ENCODE data around the gene MFSD12.
A peak's percentile ranks its signal among the peaks of the same experiment; 100 is the strongest.

Gene MFSD12

DNA sequence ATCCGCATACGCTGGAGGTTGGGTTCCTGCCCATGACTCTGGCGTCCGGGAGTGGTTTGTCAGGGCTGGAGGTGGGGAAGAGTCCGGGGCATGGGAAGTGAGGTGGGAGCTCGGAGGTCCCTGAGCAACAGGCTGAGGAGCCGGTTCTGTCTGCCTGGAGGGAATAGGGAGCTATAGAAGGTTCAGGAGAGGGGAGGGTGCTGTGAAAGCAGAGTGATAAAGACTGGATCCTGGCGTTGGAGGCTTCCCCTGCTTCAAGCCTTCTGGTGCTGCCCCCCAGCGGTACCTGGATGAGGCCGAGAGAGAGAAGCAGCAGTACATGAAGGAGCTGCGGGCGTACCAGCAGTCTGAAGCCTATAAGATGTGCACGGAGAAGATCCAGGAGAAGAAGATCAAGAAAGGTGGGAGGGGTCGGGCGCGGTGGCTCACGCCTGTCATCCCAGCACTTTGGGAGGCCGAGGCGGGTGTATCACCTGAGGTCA lies 17.9 kb upstream of the MFSD12 start:
- H3K4ac ChIP-seq (ENCODE audit: low read length) = no peak overlapping the region
- H4K91ac ChIP-seq (ENCODE audit: low read depth, low read length, poor library complexity) = no peak overlapping the region
- H3K18ac ChIP-seq (ENCODE audit: low read length) = no peak overlapping the region
- no peak overlapping the region for H2BK120ac ChIP-seq (ENCODE audit: low read depth, low read length)
- no peak overlapping the region for H2BK12ac ChIP-seq (ENCODE audit: low read length)
- no peak overlapping the region for H3K23ac ChIP-seq (ENCODE audit: low read depth, low read length, poor library complexity)
- no peak overlapping the region for H2BK15ac ChIP-seq (ENCODE audit: low read length)
- no peak overlapping the region for H2BK5ac ChIP-seq (ENCODE audit: low read length)
- WGBS, 2 donors (ENCODE audit: extremely low coverage in 2 of 2, insufficient read length in 2 of 2, insufficient replicate concordance in 1 of 2) = no CpG with 5 or more reads among the region's 19 CpGs
- H3K4me1 ChIP-seq (ENCODE audit: control insufficient read depth in 2 of 2, insufficient read depth in 1 of 2, low read depth in 1 of 2, low read length in 2 of 2) = peaks cover 5 to 17% of the 10 kb centered on the region in 2 donors
- no peak for DNase-seq (ENCODE audit: low spot score)
- no peak overlapping the region for H3K9ac ChIP-seq (ENCODE audit: low read depth, low read length, poor library complexity)
- H2AK5ac ChIP-seq (ENCODE audit: low read depth, low read length) = no peak overlapping the region
- H3K14ac ChIP-seq (ENCODE audit: low read length) = no peak overlapping the region
- H4K8ac ChIP-seq (ENCODE audit: low read depth, low read length) = no peak overlapping the region
- H3K9me3 ChIP-seq (replicated peaks in 1 of 2; ENCODE audit: control insufficient read depth in 2 of 2, insufficient read depth in 1 of 2, low read depth in 1 of 2, low read length in 2 of 2) = no peaks in the 10 kb centered on the region
- no peak overlapping the region for H3K4me2 ChIP-seq (ENCODE audit: insufficient read depth, low read length, poor library complexity, severe bottlenecking)
- no peak overlapping the region for H2AFZ ChIP-seq (ENCODE audit: low read length)
- peaks cover 0 to 28% (median 0%) of the 10 kb centered on the region in 3 experiments for H3K27me3 ChIP-seq (ENCODE audit: control insufficient read depth in 3 of 3, insufficient read depth in 3 of 3, low read depth in 1 of 3, low read length in 3 of 3)
- H3K4me3 ChIP-seq (ENCODE audit: low read length in 2 of 2) = no peak overlapping the region
- H3K36me3 ChIP-seq (replicated peaks in 1 of 2; ENCODE audit: control insufficient read depth in 2 of 2, insufficient read depth in 2 of 2, low read length in 2 of 2) = peaks cover 9 to 19% of the 10 kb centered on the region in 2 donors
- peaks cover 3% of the 10 kb centered on the region for H3K79me1 ChIP-seq (ENCODE audit: low read depth, low read length)
- no peak overlapping the region for H3K27ac ChIP-seq (replicated peaks; ENCODE audit: low read length)

DNA sequence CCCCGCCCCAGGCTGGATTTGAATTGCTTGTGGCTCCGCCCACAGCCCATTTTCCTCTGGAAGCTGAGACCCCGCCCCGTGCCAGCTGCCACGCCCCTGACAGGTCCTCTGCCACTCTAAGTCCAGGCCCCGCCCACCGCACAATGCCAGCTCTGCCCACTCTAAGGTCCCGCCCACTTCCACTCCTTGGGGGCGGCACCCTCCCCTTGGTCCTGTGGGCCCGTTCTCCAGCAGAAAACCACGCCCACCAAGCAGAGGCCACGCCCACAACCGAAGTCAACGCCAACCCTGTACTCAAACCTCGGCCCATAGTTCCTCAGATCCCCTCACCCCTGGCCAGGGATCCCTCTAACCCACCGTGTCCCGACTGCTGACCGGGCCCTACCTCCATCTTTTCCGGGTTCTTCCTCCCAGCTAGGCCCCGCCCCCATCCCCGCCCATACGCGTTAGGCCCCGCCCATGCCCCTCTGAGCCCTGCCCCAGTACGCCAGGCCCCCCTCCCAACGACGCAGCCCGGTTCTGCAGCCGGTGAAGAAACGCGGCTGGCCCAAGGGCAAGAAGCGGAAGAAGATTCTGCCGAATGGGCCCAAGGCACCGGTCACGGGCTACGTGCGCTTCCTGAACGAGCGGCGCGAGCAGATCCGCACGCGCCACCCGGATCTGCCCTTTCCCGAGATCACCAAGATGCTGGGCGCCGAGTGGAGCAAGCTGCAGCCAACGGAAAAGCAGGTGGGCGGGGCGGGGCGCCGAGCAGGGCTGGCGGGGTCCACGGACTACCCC lies 16.7 kb upstream of the MFSD12 start:
- Histone ChIP-seq H2BK15ac (ENCODE audit: low read length) (no peak overlapping the region), H3K18ac (ENCODE audit: low read length) (peak overlapping the region; percentile 92), H3K79me1 (ENCODE audit: low read depth, low read length) (peaks cover 3% of the 10 kb centered on the region), H4K91ac (ENCODE audit: low read depth, low read length, poor library complexity) (no peak overlapping the region), H2BK12ac (ENCODE audit: low read length) (no peak overlapping the region), H3K9ac (ENCODE audit: low read depth, low read length, poor library complexity) (peak overlapping the region; percentile 12), H3K27ac (replicated peaks; ENCODE audit: low read length) (no peak overlapping the region), H3K9me3 (replicated peaks in 1 of 2; ENCODE audit: control insufficient read depth in 2 of 2, insufficient read depth in 1 of 2, low read depth in 1 of 2, low read length in 2 of 2) (no peaks in the 10 kb centered on the region), H3K4me2 (ENCODE audit: insufficient read depth, low read length, poor library complexity, severe bottlenecking) (peak overlapping the region; percentile 97), H3K36me3 (replicated peaks in 1 of 2; ENCODE audit: control insufficient read depth in 2 of 2, insufficient read depth in 2 of 2, low read length in 2 of 2) (peaks cover 9 to 19% of the 10 kb centered on the region in 2 donors), H3K4me3 (ENCODE audit: low read length in 2 of 2) (peak overlapping the region; percentile 50 to 94), H4K8ac (ENCODE audit: low read depth, low read length) (no peak overlapping the region), H3K27me3 (ENCODE audit: control insufficient read depth in 3 of 3, insufficient read depth in 3 of 3, low read depth in 1 of 3, low read length in 3 of 3) (peaks cover 0 to 22% (median 0%) of the 10 kb centered on the region in 3 experiments), H2BK120ac (ENCODE audit: low read depth, low read length) (no peak overlapping the region), H3K23ac (ENCODE audit: low read depth, low read length, poor library complexity) (peak overlapping the region; percentile 65), H3K14ac (ENCODE audit: low read length) (no peak overlapping the region), H3K4me1 (ENCODE audit: control insufficient read depth in 2 of 2, insufficient read depth in 1 of 2, low read depth in 1 of 2, low read length in 2 of 2) (peaks cover 5 to 17% of the 10 kb centered on the region in 2 donors), H2AK5ac (ENCODE audit: low read depth, low read length) (peak overlapping the region; percentile 92), H2BK5ac (ENCODE audit: low read length) (no peak overlapping the region), H3K4ac (ENCODE audit: low read length) (no peak overlapping the region), H2AFZ (ENCODE audit: low read length) (peak overlapping the region; percentile 85)
- no CpG with 5 or more reads among the region's 55 CpGs for WGBS, 2 donors (ENCODE audit: extremely low coverage in 2 of 2, insufficient read length in 2 of 2, insufficient replicate concordance in 1 of 2)
- DNase-seq (ENCODE audit: low spot score) = peak; percentile 88

GRCh38 chr19:3573162-3573857 lies 15.9 kb upstream of the MFSD12 start:
- Histone ChIP-seq H3K18ac (ENCODE audit: low read length) (peak overlapping the region; percentile 97), H2BK15ac (ENCODE audit: low read length) (peak overlapping the region; percentile 71), H2BK12ac (ENCODE audit: low read length) (no peak overlapping the region), H3K36me3 (replicated peaks in 1 of 2; ENCODE audit: control insufficient read depth in 2 of 2, insufficient read depth in 2 of 2, low read length in 2 of 2) (peaks cover 9 to 19% of the 10 kb centered on the region in 2 donors), H3K27me3 (ENCODE audit: control insufficient read depth in 3 of 3, insufficient read depth in 3 of 3, low read depth in 1 of 3, low read length in 3 of 3) (peaks cover 0 to 17% (median 0%) of the 10 kb centered on the region in 3 experiments), H4K8ac (ENCODE audit: low read depth, low read length) (no peak overlapping the region), H3K4me2 (ENCODE audit: insufficient read depth, low read length, poor library complexity, severe bottlenecking) (peak overlapping the region; percentile 97), H3K27ac (replicated peaks; ENCODE audit: low read length) (no peak overlapping the region), H3K4me3 (ENCODE audit: low read length in 2 of 2) (peak overlapping the region; percentile 94 to 98), H2AK5ac (ENCODE audit: low read depth, low read length) (peak overlapping the region; percentile 92), H2AFZ (ENCODE audit: low read length) (peak overlapping the region; percentile 85), H4K91ac (ENCODE audit: low read depth, low read length, poor library complexity) (no peak overlapping the region), H3K4me1 (ENCODE audit: control insufficient read depth in 2 of 2, insufficient read depth in 1 of 2, low read depth in 1 of 2, low read length in 2 of 2) (peaks cover 5 to 17% of the 10 kb centered on the region in 2 donors), H3K9me3 (replicated peaks in 1 of 2; ENCODE audit: control insufficient read depth in 2 of 2, insufficient read depth in 1 of 2, low read depth in 1 of 2, low read length in 2 of 2) (no peaks in the 10 kb centered on the region), H3K14ac (ENCODE audit: low read length) (peak overlapping the region; percentile 38), H2BK120ac (ENCODE audit: low read depth, low read length) (no peak overlapping the region), H3K79me1 (ENCODE audit: low read depth, low read length) (peaks cover 3% of the 10 kb centered on the region), H2BK5ac (ENCODE audit: low read length) (peak overlapping the region; percentile 93), H3K4ac (ENCODE audit: low read length) (peak overlapping the region; percentile 37), H3K23ac (ENCODE audit: low read depth, low read length, poor library complexity) (peak overlapping the region; percentile 65), H3K9ac (ENCODE audit: low read depth, low read length, poor library complexity) (peak overlapping the region; percentile 96)
- DNase-seq (ENCODE audit: low spot score) = no peak
- no CpG with 5 or more reads among the region's 60 CpGs for WGBS, 2 donors (ENCODE audit: extremely low coverage in 2 of 2, insufficient read length in 2 of 2, insufficient replicate concordance in 1 of 2)

GRCh38 chr19:3572855-3573161 lies 15.4 kb upstream of the MFSD12 start, which contains the start of gene HMG20B:
Gene HMG20B, plus strand, starts transcription at chr19:3572944. Its CDS starts 366 bp downstream, at chr19:3573310.
- Histone ChIP-seq H2BK12ac (ENCODE audit: low read length) (no peak within 1 kb of the TSS), H3K27me3 (ENCODE audit: control insufficient read depth in 3 of 3, insufficient read depth in 3 of 3, low read depth in 1 of 3, low read length in 3 of 3) (peaks cover 0 to 12% (median 0%) of the 10 kb centered on the region in 3 experiments), H3K79me1 (ENCODE audit: low read depth, low read length) (peaks cover 3% of the 10 kb centered on the region), H3K4ac (ENCODE audit: low read length) (peak within 1 kb of the TSS; percentile 37), H2BK15ac (ENCODE audit: low read length) (peak within 1 kb of the TSS; percentile 71), H2AK5ac (ENCODE audit: low read depth, low read length) (peak within 1 kb of the TSS; percentile 92), H2AFZ (ENCODE audit: low read length) (peak within 1 kb of the TSS; percentile 96), H3K4me2 (ENCODE audit: insufficient read depth, low read length, poor library complexity, severe bottlenecking) (peak within 1 kb of the TSS; percentile 97), H4K91ac (ENCODE audit: low read depth, low read length, poor library complexity) (no peak within 1 kb of the TSS), H3K4me3 (ENCODE audit: low read length in 2 of 2) (peak within 1 kb of the TSS; percentile 94 to 98), H3K23ac (ENCODE audit: low read depth, low read length, poor library complexity) (peak within 1 kb of the TSS; percentile 65), H3K4me1 (ENCODE audit: control insufficient read depth in 2 of 2, insufficient read depth in 1 of 2, low read depth in 1 of 2, low read length in 2 of 2) (peaks cover 5 to 17% of the 10 kb centered on the region in 2 donors), H2BK5ac (ENCODE audit: low read length) (peak within 1 kb of the TSS; percentile 93), H3K18ac (ENCODE audit: low read length) (peak within 1 kb of the TSS; percentile 97), H4K8ac (ENCODE audit: low read depth, low read length) (no peak within 1 kb of the TSS), H3K36me3 (replicated peaks in 1 of 2; ENCODE audit: control insufficient read depth in 2 of 2, insufficient read depth in 2 of 2, low read length in 2 of 2) (peaks cover 9 to 19% of the 10 kb centered on the region in 2 donors), H3K9me3 (replicated peaks in 1 of 2; ENCODE audit: control insufficient read depth in 2 of 2, insufficient read depth in 1 of 2, low read depth in 1 of 2, low read length in 2 of 2) (no peaks in the 10 kb centered on the region), H2BK120ac (ENCODE audit: low read depth, low read length) (no peak within 1 kb of the TSS), H3K27ac (replicated peaks; ENCODE audit: low read length) (peak within 1 kb of the TSS; percentile 42), H3K9ac (ENCODE audit: low read depth, low read length, poor library complexity) (peak within 1 kb of the TSS; percentile 96), H3K14ac (ENCODE audit: low read length) (peak within 1 kb of the TSS; percentile 38)
- DNase-seq (ENCODE audit: low spot score) = no peak
- WGBS, 2 donors (ENCODE audit: extremely low coverage in 2 of 2, insufficient read length in 2 of 2, insufficient replicate concordance in 1 of 2) = no CpG with 5 or more reads among the region's 30 CpGs

Measured in neuronal stem cell (in vitro differentiated cells).